ENCODE results near the gene SLC22A16.

Gene SLC22A16

DNA sequence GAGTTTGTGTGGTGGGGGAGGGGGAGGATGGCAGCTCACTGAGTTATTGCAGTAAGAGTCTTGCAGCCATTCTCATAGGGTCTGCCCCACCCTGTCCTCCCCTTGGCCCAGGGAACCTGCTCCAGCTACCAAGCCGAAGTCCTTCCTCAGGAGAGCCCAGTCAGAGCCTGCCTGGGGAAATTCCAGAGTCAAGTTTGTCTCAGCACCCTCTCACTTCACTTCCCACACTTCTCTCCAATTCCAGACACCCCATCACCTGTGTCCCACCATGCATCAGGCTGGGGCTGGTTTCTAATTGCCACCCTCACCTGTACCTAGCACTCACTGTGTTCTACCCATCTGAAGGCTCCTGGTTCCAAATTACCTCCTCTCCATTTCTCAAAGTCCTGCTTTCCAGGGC, 10.3 kb upstream of the SLC22A16 start:
- H3K4me1 Mint-ChIP-seq, result peaks cover 5% of the 10 kb centered on the region
- peaks cover 15% of the 10 kb centered on the region for H3K27me3 Mint-ChIP-seq (ENCODE audit: low read depth, poor library complexity)
- H3K9me3 Mint-ChIP-seq, result peaks cover 8% of the 10 kb centered on the region
- DNase-seq, result no peak
- no peaks in the 10 kb centered on the region for H3K36me3 Mint-ChIP-seq (ENCODE audit: low read depth)
- TF ChIP-seq, protein P1, sequence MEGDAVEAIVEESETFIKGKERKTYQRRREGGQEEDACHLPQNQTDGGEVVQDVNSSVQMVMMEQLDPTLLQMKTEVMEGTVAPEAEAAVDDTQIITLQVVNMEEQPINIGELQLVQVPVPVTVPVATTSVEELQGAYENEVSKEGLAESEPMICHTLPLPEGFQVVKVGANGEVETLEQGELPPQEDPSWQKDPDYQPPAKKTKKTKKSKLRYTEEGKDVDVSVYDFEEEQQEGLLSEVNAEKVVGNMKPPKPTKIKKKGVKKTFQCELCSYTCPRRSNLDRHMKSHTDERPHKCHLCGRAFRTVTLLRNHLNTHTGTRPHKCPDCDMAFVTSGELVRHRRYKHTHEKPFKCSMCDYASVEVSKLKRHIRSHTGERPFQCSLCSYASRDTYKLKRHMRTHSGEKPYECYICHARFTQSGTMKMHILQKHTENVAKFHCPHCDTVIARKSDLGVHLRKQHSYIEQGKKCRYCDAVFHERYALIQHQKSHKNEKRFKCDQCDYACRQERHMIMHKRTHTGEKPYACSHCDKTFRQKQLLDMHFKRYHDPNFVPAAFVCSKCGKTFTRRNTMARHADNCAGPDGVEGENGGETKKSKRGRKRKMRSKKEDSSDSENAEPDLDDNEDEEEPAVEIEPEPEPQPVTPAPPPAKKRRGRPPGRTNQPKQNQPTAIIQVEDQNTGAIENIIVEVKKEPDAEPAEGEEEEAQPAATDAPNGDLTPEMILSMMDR (IDR thresholded peaks at IDR 0.05), result no peak
- H3K27ac Mint-ChIP-seq, result no peak overlapping the region
- no peak overlapping the region for H3K4me3 Mint-ChIP-seq

DNA sequence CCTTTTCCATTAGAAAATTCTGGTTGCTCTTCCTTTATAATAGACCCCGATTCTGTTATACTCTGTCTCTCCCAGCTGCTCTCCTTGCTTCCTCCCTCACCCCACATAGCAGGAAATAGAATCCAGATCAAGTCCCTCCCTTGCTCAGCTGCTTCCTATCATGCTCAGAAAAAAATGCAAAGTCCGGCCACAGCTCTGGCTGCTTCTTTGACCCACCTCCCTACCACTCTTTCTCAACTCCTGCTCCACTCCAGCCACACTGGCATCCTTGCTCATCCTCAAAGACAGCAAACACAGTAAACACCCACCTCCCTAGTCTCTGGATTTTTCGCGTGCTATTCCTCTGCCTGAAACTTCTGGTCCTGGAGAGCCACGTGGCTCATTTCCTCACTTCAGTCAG, 9.1 kb upstream of the SLC22A16 start:
- no peak overlapping the region for H3K4me3 Mint-ChIP-seq
- H3K27me3 Mint-ChIP-seq (ENCODE audit: low read depth, poor library complexity), result peaks cover 15% of the 10 kb centered on the region
- H3K9me3 Mint-ChIP-seq, result peaks cover 14% of the 10 kb centered on the region
- H3K36me3 Mint-ChIP-seq (ENCODE audit: low read depth), result no peaks in the 10 kb centered on the region
- H3K4me1 Mint-ChIP-seq, result no peaks in the 10 kb centered on the region
- H3K27ac Mint-ChIP-seq, result peak overlapping the region; percentile 27
- TF ChIP-seq, protein P1 (IDR thresholded peaks at IDR 0.05), result no peak
- no peak for DNase-seq

DNA sequence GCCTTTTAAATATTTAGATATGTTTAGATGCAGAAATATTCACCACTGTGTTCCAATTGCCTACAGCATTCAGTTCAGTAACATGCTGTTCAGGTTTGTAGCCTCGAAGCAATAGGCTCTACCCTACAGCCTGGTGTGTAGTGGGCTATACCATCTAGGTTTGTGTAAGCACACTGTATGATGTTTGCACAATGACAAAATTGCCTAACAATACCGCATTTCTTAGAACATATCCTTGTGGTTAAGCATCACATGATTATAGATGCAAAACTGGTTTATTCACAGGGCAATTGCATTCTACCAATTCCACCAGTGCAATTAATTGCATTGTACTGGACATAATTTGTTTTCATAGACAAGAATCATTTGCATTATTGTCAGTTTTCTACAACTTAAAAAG, 7.9 kb upstream of the SLC22A16 start:
- H3K4me1 Mint-ChIP-seq, result no peaks in the 10 kb centered on the region
- peaks cover 15% of the 10 kb centered on the region for H3K27me3 Mint-ChIP-seq (ENCODE audit: low read depth, poor library complexity)
- no peak overlapping the region for H3K27ac Mint-ChIP-seq
- no peak for DNase-seq
- no peak overlapping the region for H3K4me3 Mint-ChIP-seq
- H3K36me3 Mint-ChIP-seq (ENCODE audit: low read depth), result no peaks in the 10 kb centered on the region
- TF ChIP-seq, protein P1 (IDR thresholded peaks at IDR 0.05), result no peak
- H3K9me3 Mint-ChIP-seq, result peaks cover 18% of the 10 kb centered on the region

DNA sequence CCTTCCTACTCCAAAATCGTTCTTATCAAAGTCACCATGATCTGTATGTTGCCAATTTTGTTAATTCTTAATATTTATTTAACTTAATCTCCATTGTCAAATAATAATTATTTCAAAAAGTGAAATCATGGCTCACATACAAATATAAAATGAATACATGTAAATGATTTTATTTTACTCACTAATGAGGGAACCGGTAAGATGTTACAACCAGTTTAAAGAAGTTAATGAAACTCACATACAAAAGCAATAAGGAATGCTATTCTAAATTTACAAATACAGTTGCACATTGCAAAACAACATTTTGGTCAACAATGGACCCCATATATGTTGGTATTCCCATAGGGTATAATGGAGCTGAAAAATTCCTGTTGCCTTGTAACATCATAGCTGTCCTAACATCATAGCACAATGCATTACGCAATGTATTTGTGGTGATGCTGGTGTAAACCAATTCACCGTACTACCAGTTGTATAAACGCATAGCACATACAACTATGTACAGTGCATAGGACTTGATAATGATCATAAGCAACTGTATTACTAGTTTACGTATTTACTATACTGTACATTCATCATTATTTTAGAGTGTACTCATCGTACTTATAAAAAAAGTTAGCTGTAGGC, 6.5 kb upstream of the SLC22A16 start:
- Mint-ChIP-seq H3K9me3 (peaks cover 22% of the 10 kb centered on the region), H3K4me3 (no peak overlapping the region), H3K27ac (no peak overlapping the region), H3K27me3 (ENCODE audit: low read depth, poor library complexity) (peaks cover 11% of the 10 kb centered on the region), H3K36me3 (ENCODE audit: low read depth) (no peaks in the 10 kb centered on the region), H3K4me1 (no peaks in the 10 kb centered on the region)
- TF ChIP-seq, protein P1 (IDR thresholded peaks at IDR 0.05), result no peak
- no peak for DNase-seq

DNA sequence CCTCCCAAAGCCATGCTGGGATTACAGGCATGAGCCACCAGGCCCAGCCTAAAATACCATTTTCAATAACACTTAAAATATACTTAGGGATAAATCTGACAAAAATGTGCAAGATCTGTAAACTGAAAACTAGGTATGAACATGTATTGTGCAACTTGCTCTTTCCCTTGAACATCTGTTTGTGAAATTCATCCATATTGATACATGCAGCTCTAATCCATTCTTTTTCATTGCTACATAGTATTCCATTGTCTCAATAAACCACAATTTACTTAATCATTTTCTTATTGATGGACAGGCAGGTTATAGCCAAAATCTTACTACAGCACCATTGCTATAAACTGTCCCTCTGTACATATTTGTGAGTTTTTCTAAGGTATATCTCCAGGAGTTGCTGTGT, 4.7 kb upstream of the SLC22A16 start:
- H3K4me3 Mint-ChIP-seq, result no peak overlapping the region
- no peak for DNase-seq
- TF ChIP-seq, protein P1 (IDR thresholded peaks at IDR 0.05), result no peak
- H3K36me3 Mint-ChIP-seq (ENCODE audit: low read depth), result no peaks in the 10 kb centered on the region
- H3K27me3 Mint-ChIP-seq (ENCODE audit: low read depth, poor library complexity), result peaks cover 7% of the 10 kb centered on the region
- no peak overlapping the region for H3K27ac Mint-ChIP-seq
- peaks cover 25% of the 10 kb centered on the region for H3K9me3 Mint-ChIP-seq
- no peaks in the 10 kb centered on the region for H3K4me1 Mint-ChIP-seq

DNA sequence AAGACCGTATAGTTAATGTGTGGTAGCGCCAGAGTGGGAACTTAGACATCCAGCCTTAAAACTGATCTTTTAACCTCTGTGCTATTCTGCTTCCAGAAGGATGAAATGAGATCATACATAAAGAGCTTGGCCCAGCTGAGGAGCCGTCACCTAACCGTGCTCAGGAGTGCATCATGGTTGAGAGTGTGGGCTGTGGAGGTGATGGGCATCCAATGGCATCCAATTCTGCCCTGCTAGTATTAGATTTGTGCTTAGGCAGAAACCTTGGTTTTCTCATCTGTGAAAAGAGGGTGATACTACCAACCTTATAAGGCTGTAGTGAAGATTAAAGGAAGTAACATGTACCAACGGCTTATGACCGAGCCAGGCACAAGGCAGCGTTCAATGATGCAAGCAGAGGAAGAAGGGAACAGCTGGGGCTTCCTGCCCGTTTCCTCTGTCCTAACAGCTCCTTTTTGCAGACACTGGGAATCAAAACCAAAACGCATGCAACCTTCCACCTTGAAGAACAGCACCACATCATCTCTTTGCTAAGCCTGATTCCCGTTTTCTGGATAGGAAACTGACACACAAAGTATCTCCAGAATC, 1.3 kb downstream of the SLC22A16 start:
- Mint-ChIP-seq H3K4me1 (no peaks in the 10 kb centered on the region), H3K4me3 (no peak overlapping the region), H3K27ac (no peak overlapping the region), H3K9me3 (peaks cover 33% of the 10 kb centered on the region), H3K27me3 (ENCODE audit: low read depth, poor library complexity) (peaks cover 13% of the 10 kb centered on the region), H3K36me3 (ENCODE audit: low read depth) (no peaks in the 10 kb centered on the region)
- no peak for DNase-seq
- TF ChIP-seq, protein P1 (IDR thresholded peaks at IDR 0.05), result no peak
